Stimulated activated CD4-positive, alpha-beta T cell treated with anti-CD3 and anti-CD28 coated beads, TNF-alpha, amount 100 ng/mL, for 4 hours (primary cell): ENCODE measurements around the gene DICER1.

Experiments
- DNase-seq, 3 experiments: peaks; one replicate each; pipeline ENCODE4 v3.0.0-alpha.2; 2020; ENCODE audit warnings: low read depth in 3 of 3

Gene DICER1

GRCh38 chr14:95061317-95062093 is 95.8 kb downstream of the DICER1 start:
- DNase-seq: no peak

GRCh38 chr14:95059126-95059525 is 98.2 kb downstream of the DICER1 start:
- no peak for DNase-seq

GRCh38 chr14:95058491-95058890 is 98.8 kb downstream of the DICER1 start:
- no peak for DNase-seq

DNA sequence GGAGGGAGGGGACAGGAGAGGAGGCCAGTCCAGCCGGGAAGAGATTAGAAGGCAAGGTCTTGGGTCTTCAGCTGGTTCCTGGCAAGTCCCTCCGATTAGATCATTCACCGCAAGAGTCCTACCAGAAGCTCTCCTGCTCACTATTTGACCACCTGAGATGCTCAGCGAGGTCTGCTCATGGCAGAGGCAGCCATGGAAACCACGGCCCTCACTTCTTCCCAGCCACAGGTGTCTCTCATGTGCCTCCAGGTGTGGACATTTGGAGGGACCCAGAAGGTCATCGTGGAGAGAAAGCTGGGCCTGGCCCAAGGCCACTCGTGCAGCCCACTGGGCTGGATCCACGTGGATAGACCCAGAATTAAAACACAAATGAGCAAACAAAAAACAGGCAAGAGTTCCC is 99.5 kb downstream of the DICER1 start:
- no peak for DNase-seq

GRCh38 chr14:95057147-95057546 is 100.2 kb downstream of the DICER1 start:
- no peak for DNase-seq

- DNase-seq: no peak
Measured at GRCh38 chr14:95056476-95056875, 100.9 kb downstream of the DICER1 start.

GRCh38 chr14:95055318-95055717 is 102.0 kb downstream of the DICER1 start:
- DNase-seq: no peak

DNA sequence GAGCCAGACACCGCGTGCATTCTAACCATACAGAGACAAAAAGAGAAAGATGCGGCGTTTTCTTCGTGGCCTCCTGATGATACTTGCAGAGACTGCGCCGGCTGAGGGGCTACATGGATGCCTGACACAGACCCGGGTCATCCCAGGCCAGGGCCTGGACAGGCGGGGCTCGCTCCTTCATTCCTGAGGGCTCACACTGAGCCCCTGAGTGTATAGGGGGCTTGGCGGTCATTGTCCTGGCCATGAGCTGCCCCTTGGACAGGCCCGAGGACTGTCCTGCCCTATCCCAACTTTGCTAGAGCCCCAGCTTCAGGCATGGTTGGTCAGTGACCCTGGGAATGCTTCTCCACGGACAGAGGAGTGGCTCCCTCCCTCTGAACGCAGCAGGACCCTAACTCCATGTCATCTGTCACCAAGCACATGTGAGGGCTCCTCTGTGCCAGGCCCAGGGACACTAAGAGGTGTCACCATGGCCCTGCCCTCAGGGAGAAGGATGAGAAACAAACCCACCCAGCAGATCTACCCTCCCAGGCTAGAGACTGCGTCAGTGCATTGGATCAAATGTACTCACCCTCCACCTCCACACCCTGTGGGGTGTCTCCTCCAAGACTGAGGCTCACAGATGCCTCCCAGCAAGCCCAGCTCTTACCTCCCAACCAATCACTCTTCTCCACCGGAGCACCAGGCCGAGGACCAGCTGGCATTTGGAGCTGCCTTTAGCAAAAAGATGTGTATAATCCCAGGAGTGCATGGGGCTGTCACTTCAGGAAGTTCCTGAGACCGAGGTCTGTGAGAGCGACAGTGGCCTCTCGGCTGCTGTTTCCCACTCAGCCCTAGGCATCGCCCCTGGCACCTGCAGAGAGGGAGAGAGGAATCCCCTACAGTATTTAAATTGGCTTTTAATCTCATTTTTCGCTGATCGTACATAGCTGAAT is 102.7 kb downstream of the DICER1 start:
- no peak for DNase-seq

- DNase-seq: no peak
Measured at GRCh38 chr14:95052016-95052585, 105.2 kb downstream of the DICER1 start.

- DNase-seq: no peak
Measured at GRCh38 chr14:95049952-95050351, 107.4 kb downstream of the DICER1 start.

DNA sequence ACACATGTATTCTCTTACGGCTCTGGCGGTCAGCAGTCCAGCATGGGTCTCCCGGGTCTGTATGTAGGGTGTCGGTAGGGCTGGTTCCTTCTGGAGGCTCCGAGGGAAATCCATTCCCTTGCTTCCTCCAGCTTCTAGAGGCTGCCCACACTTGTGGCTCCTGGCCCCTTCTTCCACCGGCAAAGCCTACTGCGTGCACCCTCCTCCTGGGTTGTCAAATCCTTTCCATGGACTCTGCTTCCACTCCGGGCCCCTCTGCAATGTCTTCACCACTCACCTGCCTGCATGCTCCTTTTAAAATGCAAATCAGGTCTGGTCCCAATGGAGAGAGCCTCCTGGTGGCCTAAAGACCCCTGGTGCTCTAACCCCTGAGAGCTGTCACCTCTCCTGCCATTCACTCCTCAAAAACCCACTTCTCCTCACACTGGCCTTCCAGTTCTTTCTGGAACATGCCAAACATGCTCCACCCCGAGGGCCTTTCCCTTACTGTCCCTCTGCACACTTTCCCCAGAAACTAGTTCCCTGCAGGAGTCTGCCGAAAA is 108.5 kb downstream of the DICER1 start:
- DNase-seq: no peak

- no peak for DNase-seq
Measured at GRCh38 chr14:95047754-95048153, 109.6 kb downstream of the DICER1 start.

- no peak for DNase-seq
Measured at GRCh38 chr14:95046711-95047681, 110.3 kb downstream of the DICER1 start.

- no peak for DNase-seq
Measured at GRCh38 chr14:95045836-95046430, 111.4 kb downstream of the DICER1 start.

GRCh38 chr14:95045106-95045701 is 112.1 kb downstream of the DICER1 start:
- no peak for DNase-seq

DNA sequence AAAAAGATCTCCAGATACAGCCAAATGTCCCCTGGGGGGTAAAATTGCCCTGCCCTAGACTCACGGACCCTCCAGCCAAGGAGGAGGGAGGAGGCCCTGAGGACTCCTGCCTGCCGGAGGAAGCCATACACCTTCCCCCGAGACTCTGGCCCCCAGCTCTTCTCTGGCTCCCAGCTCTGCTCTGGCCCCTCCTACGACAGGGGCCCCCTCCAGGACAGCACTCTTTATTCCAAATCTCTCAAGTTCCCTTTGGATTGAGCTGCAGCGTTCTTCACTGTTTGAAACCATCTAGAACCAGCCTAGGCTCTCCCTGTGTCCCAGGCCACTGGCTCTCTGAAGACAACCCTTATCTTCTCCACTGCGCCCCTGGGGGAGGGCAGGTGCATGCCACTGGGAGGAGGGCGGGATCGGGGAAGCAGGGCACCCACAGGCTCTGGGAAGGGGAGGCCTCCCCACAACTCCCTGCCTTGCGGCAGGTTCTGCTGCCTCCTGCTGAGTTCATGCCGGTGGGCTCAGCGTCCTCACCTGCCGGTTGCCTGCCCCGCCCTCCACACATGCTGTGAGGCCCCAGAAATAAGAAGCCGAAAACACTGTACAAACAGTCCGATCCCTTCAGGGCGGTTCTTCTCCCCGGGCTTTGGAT is 112.7 kb downstream of the DICER1 start:
- no peak for DNase-seq

DNA sequence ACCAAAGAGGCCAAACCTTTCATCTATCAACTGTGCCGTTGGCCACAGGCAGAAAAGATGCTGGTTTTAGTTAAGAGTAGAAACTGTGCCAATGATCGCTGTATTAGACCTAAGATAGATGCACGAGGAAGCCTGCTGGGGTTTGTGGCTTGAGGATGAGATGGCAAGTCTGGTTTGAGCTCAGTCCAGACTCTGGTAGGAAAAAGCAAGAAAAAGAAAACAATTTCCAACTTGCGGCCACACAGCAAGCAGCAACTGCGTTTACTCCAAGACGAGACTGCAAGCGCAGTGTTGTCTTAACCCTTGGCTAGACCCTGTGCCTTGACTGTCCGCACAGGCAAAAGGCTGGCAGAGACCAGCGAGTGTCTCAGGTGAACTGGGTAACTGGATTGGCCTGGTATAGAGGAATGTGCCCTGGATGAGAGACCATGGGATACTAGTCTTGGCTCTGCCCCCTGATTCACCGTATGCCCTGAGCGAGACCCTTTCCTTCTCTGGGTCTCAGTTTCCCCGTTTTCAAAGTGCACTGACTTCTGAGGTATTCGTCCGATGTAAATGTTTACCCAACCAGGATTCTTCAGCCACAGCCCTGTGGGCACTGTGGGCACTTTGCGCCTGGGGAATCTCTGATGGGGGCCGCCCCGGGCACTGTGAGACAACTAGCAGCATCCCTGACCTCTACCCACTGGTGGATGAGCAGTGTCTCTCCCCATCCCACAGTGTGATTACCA is 113.4 kb downstream of the DICER1 start:
- no peak for DNase-seq

DNA sequence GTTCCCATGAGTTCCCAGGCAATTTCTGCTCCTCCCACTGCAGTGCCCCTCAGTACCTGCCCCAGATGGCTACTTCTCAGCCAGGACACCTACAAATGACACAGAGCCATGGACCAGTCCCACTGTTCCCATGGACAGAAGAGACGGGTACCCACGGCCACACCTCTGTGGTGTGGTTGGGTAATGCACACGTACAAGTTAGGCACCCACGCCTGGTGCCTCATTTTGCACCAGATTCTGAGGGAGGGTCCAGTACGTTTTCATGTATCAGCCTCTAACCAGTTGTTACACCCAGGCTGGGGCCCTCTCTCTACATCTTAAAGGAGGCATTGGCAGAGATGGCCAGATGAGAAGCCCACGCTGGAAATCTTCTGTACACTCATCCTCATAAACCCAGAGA is 114.0 kb downstream of the DICER1 start:
- no peak for DNase-seq

GRCh38 chr14:95041477-95042020 is 115.8 kb downstream of the DICER1 start:
- no peak for DNase-seq
